T-helper 1 cell treated with Interleukin-12 subunit alpha and Interleukin-12 subunit beta and Interleukin-4 antibody, amounts not matched to agents 30 μg/mL and 1 μg/mL, for 36 hours (primary cell): Measurements from ENCODE around the gene LPAR1.
"Not testable (repeated sequence)": the region's sequence is repeated elsewhere in the genome, so short reads cannot be mapped to it uniquely, and the experiment has no call there.

ENCODE experiments used
- H3K27ac Mint-ChIP-seq: one replicate; pipeline ENCODE4 v1.8.0; 2021; ENCODE audit warnings: mild to moderate bottlenecking, mixed read lengths
- H3K27me3 Mint-ChIP-seq: one replicate; pipeline ENCODE4 v1.8.0; 2021; ENCODE audit warnings: low read depth, mixed read lengths
- H3K36me3 Mint-ChIP-seq: one replicate; pipeline ENCODE4 v1.8.0; 2021; ENCODE audit warnings: low read depth, mixed read lengths
- H3K4me1 Mint-ChIP-seq: one replicate; pipeline ENCODE4 v1.8.0; 2021; ENCODE audit warnings: low read depth, mixed read lengths
- H3K4me3 Mint-ChIP-seq: one replicate; pipeline ENCODE4 v1.8.0; 2021; ENCODE audit warnings: mild to moderate bottlenecking, moderate library complexity, mixed read lengths
- H3K9me3 Mint-ChIP-seq: one replicate; pipeline ENCODE4 v1.8.0; 2021; ENCODE audit warnings: mixed read lengths

The LPAR1 gene

DNA sequence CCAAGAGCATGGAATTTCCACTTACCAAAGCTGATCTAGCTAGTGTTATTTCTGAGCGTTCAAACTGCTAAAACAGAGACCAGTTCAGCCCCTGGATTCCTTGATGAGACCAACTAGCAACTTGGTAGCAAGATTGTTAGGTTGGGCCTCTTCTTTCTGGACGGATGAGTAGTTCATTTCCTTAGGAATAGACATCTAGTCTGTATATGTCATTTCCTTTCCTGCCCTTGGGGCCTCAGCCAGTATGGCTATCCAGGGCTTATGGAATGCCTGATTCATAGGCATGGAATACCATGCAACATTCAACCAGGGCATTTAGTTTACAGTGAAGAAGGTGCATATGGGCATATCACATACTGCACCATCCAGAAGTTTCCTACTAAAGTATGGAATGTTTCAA lies 14.5 kb upstream of the LPAR1 start:
- H3K4me1 Mint-ChIP-seq = no peaks in the 10 kb centered on the region
- no peak overlapping the region for H3K4me3 Mint-ChIP-seq

DNA sequence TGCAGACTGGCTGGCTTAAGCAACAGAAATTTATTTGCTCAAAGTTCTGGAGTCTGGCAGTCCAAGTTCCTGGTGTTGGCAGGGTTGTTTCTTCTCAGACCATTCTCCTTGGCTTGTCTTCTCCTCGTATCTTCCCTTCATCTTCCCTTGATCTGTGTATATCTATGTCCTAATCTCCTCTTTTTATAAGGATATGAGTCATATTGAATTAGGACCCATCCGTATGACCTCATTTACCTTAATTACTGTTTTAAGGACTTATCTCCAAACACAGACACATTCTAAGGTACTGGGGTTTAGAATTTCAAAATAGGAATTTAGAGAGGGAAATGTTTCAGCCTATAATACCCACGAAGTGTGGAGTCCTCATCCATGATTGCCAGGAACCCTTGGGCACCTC lies 13.1 kb upstream of the LPAR1 start:
- Mint-ChIP-seq H3K4me1 (no peaks in the 10 kb centered on the region), H3K27me3 (no peaks in the 10 kb centered on the region), H3K27ac (no peak overlapping the region), H3K36me3 (no peaks in the 10 kb centered on the region), H3K4me3 (no peak overlapping the region), H3K9me3 (no peaks in the 10 kb centered on the region)

More for the DNA sequence above, 14.5 kb upstream of the LPAR1 start:
- Mint-ChIP-seq H3K9me3 (no peaks in the 10 kb centered on the region), H3K27ac (no peak overlapping the region), H3K27me3 (no peaks in the 10 kb centered on the region), H3K36me3 (no peaks in the 10 kb centered on the region)

DNA sequence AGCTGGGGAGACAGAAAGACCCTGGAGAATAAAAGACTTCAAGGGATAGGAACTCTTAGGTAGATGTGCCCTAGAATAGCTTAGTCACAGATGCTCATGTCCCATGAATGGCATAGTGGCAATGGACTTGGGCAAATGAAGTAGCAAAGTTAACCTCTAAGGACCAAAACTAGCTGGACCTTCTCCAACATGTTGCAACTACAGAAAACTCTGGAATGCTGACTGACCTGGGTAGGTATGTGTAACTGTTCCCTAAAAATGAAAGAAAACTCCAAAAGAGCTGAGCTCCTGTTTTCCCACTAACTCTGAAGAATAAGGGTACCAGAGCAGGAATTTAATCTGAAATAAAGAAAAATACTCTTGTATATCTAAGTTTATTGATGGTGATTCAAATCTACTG lies 12.5 kb upstream of the LPAR1 start:
- no peak overlapping the region for H3K27ac Mint-ChIP-seq
- no peaks in the 10 kb centered on the region for H3K27me3 Mint-ChIP-seq
- no peaks in the 10 kb centered on the region for H3K36me3 Mint-ChIP-seq
- H3K4me3 Mint-ChIP-seq = no peak overlapping the region
- H3K4me1 Mint-ChIP-seq = no peaks in the 10 kb centered on the region
- no peaks in the 10 kb centered on the region for H3K9me3 Mint-ChIP-seq

DNA sequence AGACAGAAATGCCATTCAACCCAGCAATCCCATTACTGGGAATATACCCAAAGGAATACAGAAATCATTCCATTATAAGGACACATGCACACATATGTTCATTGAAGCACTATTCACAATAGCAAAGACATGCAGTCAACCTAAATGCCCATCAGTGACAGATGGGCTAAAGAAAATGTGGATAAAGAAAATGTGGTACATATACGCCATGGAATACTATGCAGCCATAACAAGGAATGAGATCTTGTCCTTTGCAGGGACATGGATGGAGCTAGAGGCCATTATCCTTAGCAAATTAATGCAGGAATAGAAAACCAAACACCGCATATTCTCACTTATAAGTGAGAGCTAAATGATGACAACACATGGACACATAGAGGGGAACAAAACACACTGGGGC lies 9.0 kb upstream of the LPAR1 start:
- not testable (repeated sequence) for H3K9me3 Mint-ChIP-seq, H3K27ac Mint-ChIP-seq, H3K4me1 Mint-ChIP-seq, H3K4me3 Mint-ChIP-seq, H3K36me3 Mint-ChIP-seq, H3K27me3 Mint-ChIP-seq

DNA sequence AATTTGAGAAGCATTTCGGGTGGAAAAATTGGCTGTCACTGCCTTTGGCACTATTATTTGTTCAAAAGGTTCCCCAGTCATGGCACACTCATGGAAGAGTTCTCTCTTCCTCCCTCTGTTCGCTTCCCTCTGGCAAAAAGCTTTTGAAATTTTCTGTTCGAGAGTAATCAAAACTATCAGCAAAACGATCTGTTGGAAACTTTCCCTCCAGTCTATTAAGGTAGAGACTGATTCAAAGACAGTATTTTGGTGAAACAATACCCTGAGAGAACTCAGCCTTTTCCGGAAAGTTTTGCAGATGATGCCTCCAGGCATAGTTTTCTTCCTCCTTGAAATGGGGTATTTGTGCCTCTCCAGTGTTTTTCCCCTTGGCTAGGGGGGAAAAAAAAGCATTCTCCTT lies 3.6 kb upstream of the LPAR1 start:
- Mint-ChIP-seq H3K27ac (no peak overlapping the region), H3K4me1 (peaks cover 7% of the 10 kb centered on the region), H3K36me3 (peaks cover 2% of the 10 kb centered on the region), H3K4me3 (no peak overlapping the region), H3K27me3 (peaks cover 28% of the 10 kb centered on the region), H3K9me3 (no peaks in the 10 kb centered on the region)

DNA sequence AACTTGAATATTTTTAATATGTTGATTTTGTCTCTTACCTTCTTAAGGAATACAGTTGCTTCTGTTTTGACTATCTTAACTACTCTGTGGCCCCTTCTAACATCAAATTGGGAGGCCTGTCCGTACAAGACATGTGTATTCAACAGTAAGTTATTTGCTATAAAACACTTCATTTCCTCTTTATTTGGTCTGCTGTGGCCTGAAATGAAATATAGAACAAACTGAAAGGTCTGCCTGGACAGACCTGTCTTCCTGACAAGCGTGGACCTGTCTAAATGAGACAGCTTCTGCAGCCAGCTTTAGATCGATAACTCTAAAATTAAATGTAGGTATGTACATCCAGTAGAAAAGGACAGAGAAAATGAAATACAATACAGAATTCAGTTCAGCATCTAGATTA lies 2.2 kb upstream of the LPAR1 start:
- Mint-ChIP-seq H3K4me3 (no peak overlapping the region), H3K36me3 (peaks cover 2% of the 10 kb centered on the region), H3K27ac (no peak overlapping the region), H3K4me1 (peaks cover 7% of the 10 kb centered on the region), H3K9me3 (no peaks in the 10 kb centered on the region), H3K27me3 (peaks cover 42% of the 10 kb centered on the region)

DNA sequence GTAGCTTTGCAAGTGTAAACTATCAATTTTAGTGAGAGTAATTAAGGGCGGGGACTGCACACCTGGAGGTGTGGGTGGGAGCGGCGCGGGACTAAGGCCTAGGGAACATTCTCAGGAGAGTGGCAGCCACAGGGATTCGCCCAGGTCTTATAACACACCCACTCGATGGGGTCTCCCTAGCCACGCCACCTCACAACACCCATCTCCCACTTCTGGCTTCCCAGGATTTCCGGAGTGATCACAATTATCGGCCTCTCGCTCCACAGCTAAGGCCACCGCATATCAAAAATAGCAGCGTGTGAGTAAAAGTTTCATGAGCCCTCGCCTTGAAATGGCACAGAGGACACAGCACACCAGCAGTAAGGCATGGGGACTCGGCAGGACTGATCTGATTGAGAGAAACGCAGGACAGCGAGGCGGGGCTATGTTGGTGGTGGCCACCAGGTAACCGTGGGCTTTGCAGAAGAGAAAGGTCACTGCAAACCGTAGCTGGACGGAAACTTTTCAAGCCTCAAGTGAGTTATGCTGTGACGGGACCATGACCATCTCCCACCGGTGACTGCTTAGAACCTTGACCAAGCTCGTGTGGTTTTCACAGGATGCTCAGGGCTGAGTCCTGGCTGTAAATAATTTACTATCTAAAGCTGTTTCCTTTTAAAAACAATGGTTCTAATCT lies 1.1 kb upstream of the LPAR1 start:
- Mint-ChIP-seq H3K27ac (no peak overlapping the region), H3K27me3 (peaks cover 52% of the 10 kb centered on the region), H3K36me3 (peaks cover 2% of the 10 kb centered on the region), H3K9me3 (no peaks in the 10 kb centered on the region), H3K4me1 (peaks cover 7% of the 10 kb centered on the region), H3K4me3 (peak overlapping the region; percentile 73)

DNA sequence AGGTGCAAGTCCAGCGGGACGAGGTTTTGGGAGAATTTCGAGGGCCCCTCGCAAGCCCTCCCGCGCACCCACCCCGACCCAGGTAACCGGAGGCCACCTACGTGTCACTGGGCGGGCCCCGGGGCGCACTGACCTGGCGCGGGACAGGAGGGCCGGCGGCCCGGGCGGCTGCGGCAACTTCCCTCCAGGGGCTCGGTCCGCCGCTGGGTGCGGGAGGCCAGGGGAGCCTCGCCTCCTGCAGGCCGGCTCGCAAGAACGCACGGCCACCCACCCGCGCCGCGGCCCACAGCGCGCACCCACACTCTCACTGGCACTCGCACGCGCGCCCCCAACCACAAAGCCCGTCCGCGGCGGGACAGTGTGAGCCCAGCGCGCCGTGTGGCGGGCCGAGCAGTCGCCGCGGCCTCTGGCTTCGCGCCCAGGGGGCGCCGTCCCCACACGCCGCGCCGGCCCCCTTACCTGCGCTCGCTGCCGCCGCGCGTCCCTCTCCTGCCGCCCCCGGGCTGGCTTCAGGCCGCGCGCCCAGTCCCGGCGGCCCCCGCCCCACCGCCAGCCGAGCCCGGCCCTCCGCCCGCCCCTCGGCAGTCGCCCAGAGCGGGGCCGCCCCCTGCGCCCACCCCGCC lies 451 bp downstream of the LPAR1 start:
- Mint-ChIP-seq H3K27ac (no peak overlapping the region), H3K4me1 (peaks cover 7% of the 10 kb centered on the region), H3K9me3 (no peaks in the 10 kb centered on the region), H3K4me3 (no peak overlapping the region), H3K36me3 (peaks cover 2% of the 10 kb centered on the region), H3K27me3 (peaks cover 52% of the 10 kb centered on the region)

DNA sequence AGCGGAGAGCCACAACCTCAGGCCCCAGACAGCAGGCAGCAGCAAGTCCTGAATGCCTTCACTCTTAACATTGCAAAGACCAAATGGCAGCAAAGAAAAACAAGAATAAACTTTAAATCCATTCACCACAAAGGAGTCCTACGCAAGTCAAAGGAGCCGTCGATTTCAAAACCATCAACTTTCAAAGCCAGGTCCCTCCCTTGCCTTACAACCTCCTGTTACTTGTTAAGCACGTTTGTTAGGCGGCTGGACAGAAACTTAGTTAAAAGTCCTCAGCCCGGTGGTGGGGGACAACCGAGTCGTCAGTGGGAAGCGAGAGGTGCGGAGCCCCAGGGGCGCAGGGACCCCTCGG lies 938 bp downstream of the LPAR1 start:
- Mint-ChIP-seq H3K27ac (no peak overlapping the region), H3K4me1 (peaks cover 7% of the 10 kb centered on the region), H3K36me3 (peaks cover 2% of the 10 kb centered on the region), H3K9me3 (no peaks in the 10 kb centered on the region), H3K4me3 (no peak overlapping the region), H3K27me3 (peaks cover 50% of the 10 kb centered on the region)

DNA sequence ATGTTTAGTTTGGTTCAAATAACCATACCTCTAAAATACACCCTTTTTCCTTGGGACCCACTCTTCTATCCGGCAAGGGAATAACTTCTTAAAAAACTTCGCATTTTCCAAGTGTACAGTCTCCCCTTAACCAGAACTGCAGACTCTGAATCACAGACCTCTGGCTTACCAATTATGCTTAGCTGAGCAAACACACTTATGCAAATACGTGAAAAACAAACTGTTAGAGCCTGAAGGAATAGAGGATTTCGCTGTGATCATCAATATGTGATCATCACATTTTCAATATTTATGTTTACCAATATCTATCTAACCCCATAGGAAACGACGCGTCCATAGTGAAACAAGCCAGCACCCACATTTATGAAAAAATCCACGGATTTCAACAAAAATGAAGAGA lies 1.3 kb downstream of the LPAR1 start:
- Mint-ChIP-seq H3K27me3 (peaks cover 49% of the 10 kb centered on the region), H3K4me3 (no peak overlapping the region), H3K9me3 (no peaks in the 10 kb centered on the region), H3K27ac (no peak overlapping the region), H3K4me1 (peaks cover 7% of the 10 kb centered on the region), H3K36me3 (peaks cover 2% of the 10 kb centered on the region)

DNA sequence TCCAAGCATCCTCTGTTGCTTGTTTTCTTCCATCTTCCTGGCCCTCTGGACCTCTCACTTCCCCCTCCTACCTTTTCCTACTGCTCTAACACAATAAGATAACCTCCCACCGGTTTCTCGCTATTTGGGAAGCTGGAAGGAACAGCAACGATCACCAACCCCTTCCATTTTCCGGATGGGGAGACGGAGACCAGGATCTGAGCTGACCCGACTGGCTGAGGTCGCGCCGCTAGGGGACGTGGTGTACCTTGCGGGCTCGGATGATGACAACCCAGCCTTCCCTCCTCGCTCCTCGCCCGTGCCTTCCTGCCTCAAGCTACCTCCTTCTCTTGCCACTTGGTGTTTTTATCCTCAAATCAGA lies 1.9 kb downstream of the LPAR1 start:
- H3K36me3 Mint-ChIP-seq = peaks cover 2% of the 10 kb centered on the region
- peaks cover 7% of the 10 kb centered on the region for H3K4me1 Mint-ChIP-seq
- peaks cover 49% of the 10 kb centered on the region for H3K27me3 Mint-ChIP-seq
- H3K4me3 Mint-ChIP-seq = no peak overlapping the region
- H3K9me3 Mint-ChIP-seq = no peaks in the 10 kb centered on the region
- no peak overlapping the region for H3K27ac Mint-ChIP-seq

DNA sequence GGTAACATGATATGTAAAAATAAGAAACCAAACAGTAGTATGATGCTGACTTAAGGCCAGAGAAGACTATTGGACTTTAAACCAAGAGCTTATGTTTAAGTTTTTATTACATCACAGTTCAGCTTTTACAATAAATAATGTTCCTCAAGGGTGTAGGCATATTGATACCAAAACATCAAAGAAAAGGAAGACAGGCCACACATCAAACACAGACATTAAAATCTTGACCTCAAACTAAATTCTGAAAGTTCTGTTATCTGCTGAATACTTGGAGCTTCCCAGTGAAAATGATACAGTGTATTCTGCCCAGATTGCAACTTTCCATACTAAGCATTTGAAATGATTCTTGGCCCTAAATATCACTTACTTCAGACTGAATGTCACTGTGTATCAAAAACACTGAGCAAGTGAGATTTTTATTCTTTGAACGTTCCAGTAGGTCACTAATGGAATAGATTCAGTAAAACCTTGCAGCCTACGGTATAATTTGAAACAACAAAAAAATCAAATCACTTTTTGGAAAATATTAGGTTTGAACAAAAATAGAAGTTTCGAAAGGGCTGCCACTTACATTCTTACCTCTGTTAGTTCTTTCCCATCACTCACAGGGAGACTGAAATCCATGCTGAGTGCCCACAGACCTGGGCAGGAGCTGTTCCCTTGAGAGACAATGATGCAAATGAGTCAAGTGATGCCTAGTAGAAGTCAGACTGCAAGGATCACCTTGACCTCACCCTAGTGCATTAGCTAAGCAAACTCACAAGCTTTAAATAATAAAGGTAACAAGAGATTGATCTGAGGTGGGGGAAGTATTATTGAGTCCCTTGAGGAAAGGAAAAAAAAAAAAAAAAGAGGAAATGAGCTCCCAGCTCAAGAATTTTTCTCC lies 2.5 kb downstream of the LPAR1 start:
- H3K27ac Mint-ChIP-seq = no peak overlapping the region
- peaks cover 7% of the 10 kb centered on the region for H3K4me1 Mint-ChIP-seq
- peaks cover 2% of the 10 kb centered on the region for H3K36me3 Mint-ChIP-seq
- no peaks in the 10 kb centered on the region for H3K9me3 Mint-ChIP-seq
- H3K4me3 Mint-ChIP-seq = no peak overlapping the region
- H3K27me3 Mint-ChIP-seq = peaks cover 49% of the 10 kb centered on the region

DNA sequence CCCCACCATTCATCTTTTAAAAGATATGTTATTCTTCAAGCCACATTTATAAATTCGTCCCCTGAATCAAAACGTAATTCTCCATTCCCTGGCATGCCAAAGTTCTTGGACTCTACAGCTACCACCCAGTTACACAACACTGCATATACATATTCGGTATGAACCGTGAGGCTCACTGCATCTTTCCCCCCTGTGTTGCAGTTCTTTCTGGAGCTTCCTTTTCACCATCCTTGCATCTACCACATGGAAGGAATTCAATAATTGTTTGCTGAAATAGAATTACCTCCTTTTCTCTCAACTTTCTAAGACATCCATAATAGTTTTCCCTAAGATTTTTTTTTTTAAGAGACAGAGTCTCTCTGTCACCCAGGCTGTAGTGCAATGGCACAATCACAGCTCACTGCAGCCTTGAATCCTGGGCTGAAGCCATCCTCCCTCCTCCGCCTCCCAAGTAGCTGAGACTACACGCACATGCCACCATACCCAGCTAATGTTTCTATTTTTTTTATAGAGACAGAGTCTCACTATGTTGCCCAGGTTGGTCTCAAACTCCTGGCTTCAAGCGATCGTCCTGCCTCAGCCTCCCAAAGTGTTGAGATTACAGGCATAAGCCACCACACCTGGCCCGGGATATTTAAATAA lies 3.3 kb downstream of the LPAR1 start:
- Mint-ChIP-seq H3K27me3 (peaks cover 44% of the 10 kb centered on the region), H3K36me3 (peaks cover 2% of the 10 kb centered on the region), H3K9me3 (no peaks in the 10 kb centered on the region), H3K27ac (no peak overlapping the region), H3K4me3 (no peak overlapping the region), H3K4me1 (peaks cover 7% of the 10 kb centered on the region)

DNA sequence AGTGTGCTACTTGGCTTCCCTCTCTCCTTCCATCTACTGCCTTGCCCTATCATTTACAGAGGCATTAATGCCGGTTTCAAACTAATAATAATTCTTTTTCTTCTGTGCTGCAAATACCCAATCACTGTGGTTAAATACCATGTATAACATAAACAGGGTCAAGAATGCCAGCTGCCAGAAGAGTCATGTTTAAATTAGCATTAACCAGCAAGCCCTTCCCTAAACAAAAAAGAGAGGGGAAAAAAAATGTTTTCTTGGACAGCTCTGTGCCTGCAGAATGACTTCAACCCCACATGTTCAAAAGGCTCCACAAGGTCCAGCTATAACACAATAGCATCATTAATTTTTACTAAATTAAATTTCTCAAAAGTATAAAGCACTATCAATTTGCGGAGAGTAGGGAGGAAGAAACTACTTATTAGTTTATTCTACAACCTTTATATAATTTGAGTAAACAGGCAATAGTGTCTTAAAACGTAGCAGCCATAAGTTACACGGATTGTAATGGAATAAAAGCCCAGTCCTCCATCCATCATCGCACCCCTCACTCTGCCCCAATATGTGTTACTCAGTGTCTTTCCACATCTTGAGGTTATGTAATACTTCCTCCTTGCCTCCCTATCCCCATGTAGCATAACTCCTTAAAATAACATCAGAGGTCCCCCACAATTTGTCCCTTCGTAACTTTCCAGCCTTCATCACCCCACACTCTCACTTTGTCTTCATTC lies 3.9 kb downstream of the LPAR1 start:
- Mint-ChIP-seq H3K4me3 (no peak overlapping the region), H3K27ac (no peak overlapping the region), H3K27me3 (peaks cover 38% of the 10 kb centered on the region), H3K9me3 (peaks cover 1% of the 10 kb centered on the region), H3K36me3 (peaks cover 2% of the 10 kb centered on the region), H3K4me1 (peaks cover 9% of the 10 kb centered on the region)
